ENCODE data around the gene SLC29A1. TPM values are rescaled to one million over a fixed set of nuclear protein-coding genes. Genes with fewer than 3 reads are reported as not detected.

Gene SLC29A1
- total and polyA plus RNA-seq, 2 donors (not counting 3 experiments of a cell fraction or from before 2014, with no cell fraction given), result 202 to 539 TPM

DNA sequence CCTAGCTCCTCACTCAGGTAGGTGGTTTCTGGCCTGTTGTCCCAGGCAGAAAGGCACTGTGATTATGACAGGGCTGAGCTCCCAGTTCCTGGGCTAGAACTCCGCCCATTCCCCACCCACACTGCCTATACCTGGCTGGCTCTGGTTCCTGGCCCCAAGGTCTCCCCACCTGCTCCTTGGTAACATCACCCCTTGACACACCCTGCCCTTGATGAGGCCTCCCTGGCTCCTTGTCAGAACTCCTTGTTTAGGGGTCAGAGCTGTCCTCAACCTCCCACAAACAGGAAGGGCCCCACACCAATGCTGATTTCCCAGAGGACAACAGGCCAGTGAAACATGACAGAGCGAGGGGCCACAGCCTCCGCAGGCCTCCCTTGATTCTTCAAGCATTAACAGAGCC is 22.2 kb upstream of the SLC29A1 start:
- TF ChIP-seq MYC (IDR thresholded peaks at IDR 0.05; ENCODE audit: low read depth, low read length) (no peak), POLR2AphosphoS5 (IDR thresholded peaks at IDR 0.05; ENCODE audit: insufficient read depth, low read depth, low read length) (no peak), FOS (IDR thresholded peaks at IDR 0.05; ENCODE audit: borderline replicate concordance, insufficient read depth, low read length) (no peak), POLR2A (IDR thresholded peaks at IDR 0.05; ENCODE audit: low read depth, low read length) (no peak)
- TF ChIP-seq, protein P1, sequence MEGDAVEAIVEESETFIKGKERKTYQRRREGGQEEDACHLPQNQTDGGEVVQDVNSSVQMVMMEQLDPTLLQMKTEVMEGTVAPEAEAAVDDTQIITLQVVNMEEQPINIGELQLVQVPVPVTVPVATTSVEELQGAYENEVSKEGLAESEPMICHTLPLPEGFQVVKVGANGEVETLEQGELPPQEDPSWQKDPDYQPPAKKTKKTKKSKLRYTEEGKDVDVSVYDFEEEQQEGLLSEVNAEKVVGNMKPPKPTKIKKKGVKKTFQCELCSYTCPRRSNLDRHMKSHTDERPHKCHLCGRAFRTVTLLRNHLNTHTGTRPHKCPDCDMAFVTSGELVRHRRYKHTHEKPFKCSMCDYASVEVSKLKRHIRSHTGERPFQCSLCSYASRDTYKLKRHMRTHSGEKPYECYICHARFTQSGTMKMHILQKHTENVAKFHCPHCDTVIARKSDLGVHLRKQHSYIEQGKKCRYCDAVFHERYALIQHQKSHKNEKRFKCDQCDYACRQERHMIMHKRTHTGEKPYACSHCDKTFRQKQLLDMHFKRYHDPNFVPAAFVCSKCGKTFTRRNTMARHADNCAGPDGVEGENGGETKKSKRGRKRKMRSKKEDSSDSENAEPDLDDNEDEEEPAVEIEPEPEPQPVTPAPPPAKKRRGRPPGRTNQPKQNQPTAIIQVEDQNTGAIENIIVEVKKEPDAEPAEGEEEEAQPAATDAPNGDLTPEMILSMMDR (IDR thresholded peaks at IDR 0.05; ENCODE audit: extremely low read depth in 1 of 2, insufficient read depth in 1 of 2, low read depth in 1 of 2, low read length in 2 of 2), result no peak
- intact Hi-C loops (cut with micrococcal nuclease) (no loop called here), dilution Hi-C loops (cut with MboI; ENCODE audit: extremely low pct_ligation_motif_present, low sequenced_read_pairs) (no loop called here)
- no peak for DNase-seq (ENCODE audit: low read depth, low spot score)
- Histone ChIP-seq H3K36me3 (ENCODE audit: control insufficient read depth in 2 of 2, extremely low read depth in 1 of 2, insufficient read depth in 2 of 2, low read length in 2 of 2) (no peaks in the 10 kb centered on the region), H3K9ac (replicated peaks; ENCODE audit: extremely low read depth, insufficient read depth, low read length) (no peak overlapping the region), H3K27me3 (ENCODE audit: control insufficient read depth in 2 of 2, insufficient read depth in 2 of 2, low read length in 2 of 2) (no peaks in the 10 kb centered on the region), H2AFZ (ENCODE audit: low read depth, low read length) (no peak overlapping the region), H3K27ac (ENCODE audit: insufficient read depth, low read depth, low read length) (no peak overlapping the region), H3K79me2 (ENCODE audit: control insufficient read depth, insufficient read depth, low read length) (no peaks in the 10 kb centered on the region), H4K20me1 (replicated peaks; ENCODE audit: control insufficient read depth, extremely low read depth, insufficient read depth, low read length) (no peaks in the 10 kb centered on the region), H3K4me2 (ENCODE audit: insufficient read depth, low read length) (no peak overlapping the region), H3K9me1 (replicated peaks; ENCODE audit: control insufficient read depth, extremely low read depth, insufficient read depth, low read length) (no peaks in the 10 kb centered on the region), H3K9me3 (replicated peaks; ENCODE audit: control insufficient read depth, insufficient read depth, low read length) (no peaks in the 10 kb centered on the region), H3K4me3 (replicated peaks in 1 of 3; ENCODE audit: insufficient read depth in 1 of 3, low read depth in 1 of 3, low read length in 3 of 3) (no peak overlapping the region), H3K4me1 (ENCODE audit: control insufficient read depth, extremely low read depth, insufficient read depth, low read length) (peaks cover 14% of the 10 kb centered on the region)
- POLR2A ChIA-PET, result no interaction called here
- BruUV-seq (replicated peaks), result no TSS peak
- CTCF ChIA-PET, result interaction anchor here (0.6 to 1.7 kb wide), 7 partner anchors 14 to 663 kb away, joined by 3 to 5 read pairs (median 3); no protein-coding TSS in a partner anchor
- no peak for FAIRE-seq

DNA sequence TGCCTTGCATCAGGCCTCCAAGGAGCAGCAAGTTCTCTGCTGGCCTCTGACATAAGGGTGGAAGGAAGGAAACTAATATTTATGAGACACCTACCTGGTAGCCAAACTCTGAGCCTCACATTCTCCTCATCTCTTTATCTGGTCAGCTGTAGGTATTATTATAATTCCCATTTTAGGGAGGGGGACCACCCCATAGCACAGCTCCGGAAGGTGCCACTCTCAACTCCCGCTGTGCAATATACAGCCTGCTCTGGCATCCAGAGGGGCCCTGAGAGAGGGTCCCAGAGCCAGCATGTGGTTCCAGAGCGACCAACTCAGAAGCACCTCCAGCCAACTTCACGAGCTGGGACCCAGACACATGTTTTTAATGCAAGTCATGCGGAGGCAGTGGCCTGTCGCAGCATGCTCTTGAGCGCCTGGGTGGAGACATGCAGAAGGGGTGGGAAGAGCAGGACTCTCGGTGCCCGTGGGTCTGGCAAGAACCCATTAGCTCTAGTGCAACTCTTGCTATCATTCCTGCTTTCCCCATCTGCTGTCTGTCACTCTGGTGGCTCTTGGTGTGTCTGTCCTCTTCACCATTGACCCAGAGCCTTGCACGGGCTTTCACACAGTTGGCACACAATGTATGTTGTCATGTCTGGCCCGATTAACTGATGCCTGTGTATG is 21.6 kb upstream of the SLC29A1 start:
- no peak for TF ChIP-seq POLR2AphosphoS5 (IDR thresholded peaks at IDR 0.05; ENCODE audit: insufficient read depth, low read depth, low read length)
- no peak for TF ChIP-seq JUN (IDR thresholded peaks at IDR 0.05; ENCODE audit: borderline replicate concordance, insufficient read depth, insufficient read length, low read depth)
- TF ChIP-seq, protein P2, sequence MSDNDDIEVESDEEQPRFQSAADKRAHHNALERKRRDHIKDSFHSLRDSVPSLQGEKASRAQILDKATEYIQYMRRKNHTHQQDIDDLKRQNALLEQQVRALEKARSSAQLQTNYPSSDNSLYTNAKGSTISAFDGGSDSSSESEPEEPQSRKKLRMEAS (IDR thresholded peaks at IDR 0.05; ENCODE audit: insufficient read depth, insufficient read length), result no peak
- TF ChIP-seq FOS (IDR thresholded peaks at IDR 0.05; ENCODE audit: borderline replicate concordance, insufficient read depth, low read length), result no peak
- TF ChIP-seq, protein P1 (IDR thresholded peaks at IDR 0.05; ENCODE audit: extremely low read depth in 1 of 2, insufficient read depth in 1 of 2, low read depth in 1 of 2, low read length in 2 of 2), result no peak
- TF ChIP-seq POLR2A (IDR thresholded peaks at IDR 0.05; ENCODE audit: low read depth, low read length), result no peak
- TF ChIP-seq EZH2 (IDR thresholded peaks at IDR 0.05; ENCODE audit: borderline replicate concordance, low read depth, low read length, severe bottlenecking), result no peak
- no peak for TF ChIP-seq GATA2 (IDR thresholded peaks at IDR 0.05; ENCODE audit: insufficient read depth, insufficient read length, low read depth, low read length)
- TF ChIP-seq MYC (IDR thresholded peaks at IDR 0.05; ENCODE audit: low read depth, low read length), result no peak
- Histone ChIP-seq H3K9me1 (replicated peaks; ENCODE audit: control insufficient read depth, extremely low read depth, insufficient read depth, low read length) (no peaks in the 10 kb centered on the region), H3K4me2 (ENCODE audit: insufficient read depth, low read length) (no peak overlapping the region), H3K9ac (replicated peaks; ENCODE audit: extremely low read depth, insufficient read depth, low read length) (no peak overlapping the region), H3K9me3 (replicated peaks; ENCODE audit: control insufficient read depth, insufficient read depth, low read length) (no peaks in the 10 kb centered on the region), H3K79me2 (ENCODE audit: control insufficient read depth, insufficient read depth, low read length) (no peaks in the 10 kb centered on the region), H4K20me1 (replicated peaks; ENCODE audit: control insufficient read depth, extremely low read depth, insufficient read depth, low read length) (no peaks in the 10 kb centered on the region), H2AFZ (ENCODE audit: low read depth, low read length) (no peak overlapping the region), H3K4me1 (ENCODE audit: control insufficient read depth, extremely low read depth, insufficient read depth, low read length) (peaks cover 14% of the 10 kb centered on the region), H3K36me3 (ENCODE audit: control insufficient read depth in 2 of 2, extremely low read depth in 1 of 2, insufficient read depth in 2 of 2, low read length in 2 of 2) (no peaks in the 10 kb centered on the region), H3K4me3 (replicated peaks in 1 of 3; ENCODE audit: insufficient read depth in 1 of 3, low read depth in 1 of 3, low read length in 3 of 3) (no peak overlapping the region), H3K27ac (ENCODE audit: insufficient read depth, low read depth, low read length) (no peak overlapping the region), H3K27me3 (ENCODE audit: control insufficient read depth in 2 of 2, insufficient read depth in 2 of 2, low read length in 2 of 2) (no peaks in the 10 kb centered on the region)
- BruUV-seq (replicated peaks), result no TSS peak
- DNase-seq (ENCODE audit: low read depth, low spot score), result no peak
- intact Hi-C loops (cut with micrococcal nuclease) (no loop called here), dilution Hi-C loops (cut with MboI; ENCODE audit: extremely low pct_ligation_motif_present, low sequenced_read_pairs) (no loop called here)
- no peak for FAIRE-seq
- POLR2A ChIA-PET, result no interaction called here
- CTCF ChIA-PET, result interaction anchor here (0.6 to 1.7 kb wide), 2 partner anchors 20 to 29 kb away, joined by 5 read pairs; no protein-coding TSS in a partner anchor
